Measurements from ENCODE around the gene SGPP2.

DNA sequence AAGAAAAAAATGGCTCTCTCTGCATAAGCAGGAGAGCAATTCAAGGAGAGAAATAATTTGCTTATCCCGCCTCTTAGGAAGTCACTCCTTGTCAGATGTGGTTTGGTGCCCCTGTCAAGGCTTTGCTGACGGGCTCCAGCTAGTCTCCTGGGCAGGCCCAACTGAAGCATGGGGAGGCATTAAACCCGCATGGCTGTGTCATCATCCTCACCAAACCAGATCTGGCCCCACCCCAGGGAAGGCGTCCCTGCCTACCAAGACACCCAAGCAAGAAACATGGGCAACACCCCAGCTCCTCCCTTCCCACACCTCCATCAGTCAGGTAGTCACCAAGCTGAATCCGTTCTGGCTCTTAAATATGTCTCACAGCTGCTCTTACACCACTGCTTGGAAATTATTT, 108.0 kb downstream of the SGPP2 start:
- TF ChIP-seq, protein P1, sequence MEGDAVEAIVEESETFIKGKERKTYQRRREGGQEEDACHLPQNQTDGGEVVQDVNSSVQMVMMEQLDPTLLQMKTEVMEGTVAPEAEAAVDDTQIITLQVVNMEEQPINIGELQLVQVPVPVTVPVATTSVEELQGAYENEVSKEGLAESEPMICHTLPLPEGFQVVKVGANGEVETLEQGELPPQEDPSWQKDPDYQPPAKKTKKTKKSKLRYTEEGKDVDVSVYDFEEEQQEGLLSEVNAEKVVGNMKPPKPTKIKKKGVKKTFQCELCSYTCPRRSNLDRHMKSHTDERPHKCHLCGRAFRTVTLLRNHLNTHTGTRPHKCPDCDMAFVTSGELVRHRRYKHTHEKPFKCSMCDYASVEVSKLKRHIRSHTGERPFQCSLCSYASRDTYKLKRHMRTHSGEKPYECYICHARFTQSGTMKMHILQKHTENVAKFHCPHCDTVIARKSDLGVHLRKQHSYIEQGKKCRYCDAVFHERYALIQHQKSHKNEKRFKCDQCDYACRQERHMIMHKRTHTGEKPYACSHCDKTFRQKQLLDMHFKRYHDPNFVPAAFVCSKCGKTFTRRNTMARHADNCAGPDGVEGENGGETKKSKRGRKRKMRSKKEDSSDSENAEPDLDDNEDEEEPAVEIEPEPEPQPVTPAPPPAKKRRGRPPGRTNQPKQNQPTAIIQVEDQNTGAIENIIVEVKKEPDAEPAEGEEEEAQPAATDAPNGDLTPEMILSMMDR (IDR thresholded peaks at IDR 0.05) = no peak
- TF ChIP-seq POLR2A (IDR thresholded peaks at IDR 0.05) = no peak

Measured in adrenal gland (tissue), 5 donors.